ENCODE data around the gene KLF8. TPM values are rescaled to one million over a fixed set of nuclear protein-coding genes. Genes with fewer than 3 reads are reported as not detected.
A peak's percentile ranks its signal among the peaks of the same experiment; 100 is the strongest.

KLF8 gene
- total RNA-seq, 2 donors from 2014 or later, result 5.6 to 22.8 TPM

DNA sequence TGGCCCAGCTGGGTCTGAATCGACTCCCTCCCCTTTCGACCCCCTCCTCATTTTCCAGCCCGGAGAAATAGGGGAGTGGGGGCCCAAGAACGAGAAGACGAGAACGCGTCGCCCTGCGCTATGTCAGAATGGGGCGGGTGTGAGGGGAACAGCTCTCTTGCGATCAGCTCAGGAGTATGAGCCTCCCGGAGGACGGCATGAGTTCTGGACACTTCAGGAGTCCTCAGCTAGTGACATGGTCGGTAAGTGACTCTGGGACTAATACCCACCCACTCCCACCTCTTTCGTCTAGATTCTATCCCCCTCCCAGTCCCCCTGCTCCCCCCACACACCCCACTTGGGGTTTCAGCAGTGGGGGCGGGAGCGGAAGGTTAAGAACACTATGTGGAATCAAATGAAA is 944 bp downstream of the KLF8 start:
- H3K4me1 ChIP-seq (replicated peaks), result no peaks in the 10 kb centered on the region
- peak overlapping the region; percentile 30 to 33 for H3K4me3 ChIP-seq
- 3% methylated on average over 14 of the region's 17 CpGs for WGBS
- TF ChIP-seq, protein P1, sequence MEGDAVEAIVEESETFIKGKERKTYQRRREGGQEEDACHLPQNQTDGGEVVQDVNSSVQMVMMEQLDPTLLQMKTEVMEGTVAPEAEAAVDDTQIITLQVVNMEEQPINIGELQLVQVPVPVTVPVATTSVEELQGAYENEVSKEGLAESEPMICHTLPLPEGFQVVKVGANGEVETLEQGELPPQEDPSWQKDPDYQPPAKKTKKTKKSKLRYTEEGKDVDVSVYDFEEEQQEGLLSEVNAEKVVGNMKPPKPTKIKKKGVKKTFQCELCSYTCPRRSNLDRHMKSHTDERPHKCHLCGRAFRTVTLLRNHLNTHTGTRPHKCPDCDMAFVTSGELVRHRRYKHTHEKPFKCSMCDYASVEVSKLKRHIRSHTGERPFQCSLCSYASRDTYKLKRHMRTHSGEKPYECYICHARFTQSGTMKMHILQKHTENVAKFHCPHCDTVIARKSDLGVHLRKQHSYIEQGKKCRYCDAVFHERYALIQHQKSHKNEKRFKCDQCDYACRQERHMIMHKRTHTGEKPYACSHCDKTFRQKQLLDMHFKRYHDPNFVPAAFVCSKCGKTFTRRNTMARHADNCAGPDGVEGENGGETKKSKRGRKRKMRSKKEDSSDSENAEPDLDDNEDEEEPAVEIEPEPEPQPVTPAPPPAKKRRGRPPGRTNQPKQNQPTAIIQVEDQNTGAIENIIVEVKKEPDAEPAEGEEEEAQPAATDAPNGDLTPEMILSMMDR (IDR thresholded peaks at IDR 0.05), result no peak
- TF ChIP-seq POLR2AphosphoS5 (IDR thresholded peaks at IDR 0.05) (no peak), POLR2A (IDR thresholded peaks at IDR 0.05) (no peak)
- H3K36me3 ChIP-seq, result no peaks in the 10 kb centered on the region
- no peaks in the 10 kb centered on the region for H3K9me3 ChIP-seq
- intact Hi-C loops (cut with DNase I), result loop anchor here (10.0 kb wide), 2 partner anchors 332 to 518 kb away; partner anchors contain the start of genes RRAGB and UBQLN2
- DNase-seq (ENCODE audit: low spot score), result no peak
- H3K27ac ChIP-seq, result peak overlapping the region; percentile 68 to 72
- H3K27me3 ChIP-seq (replicated peaks; ENCODE audit: insufficient read depth), result no peaks in the 10 kb centered on the region

DNA sequence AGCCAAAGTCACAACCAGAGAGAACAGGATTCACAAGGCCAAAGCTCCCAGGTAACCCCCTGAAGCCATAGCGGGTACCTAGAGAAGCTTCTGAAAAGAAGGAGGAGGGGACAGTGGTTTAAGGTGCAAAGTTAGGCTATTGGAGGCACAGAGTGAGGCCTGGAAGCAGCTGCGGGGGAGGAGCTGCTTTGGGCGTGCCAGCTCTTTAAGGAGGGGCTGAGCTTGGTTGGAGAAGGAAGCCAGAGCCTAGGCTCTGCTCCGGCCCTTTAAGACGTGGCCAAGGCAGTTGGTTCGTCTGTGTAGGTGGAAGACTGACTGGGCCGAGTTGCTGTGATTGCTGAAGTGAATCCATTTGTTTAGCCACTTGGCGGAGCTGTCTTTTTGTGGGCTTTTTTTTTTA is 1.5 kb downstream of the KLF8 start:
- DNase-seq (ENCODE audit: low spot score), result peak; percentile 39
- H3K27ac ChIP-seq, result peak overlapping the region; percentile 68 to 72
- intact Hi-C loops (cut with DNase I), result loop anchor here (10.0 kb wide), 2 partner anchors 331 to 519 kb away; partner anchors contain the start of genes RRAGB and UBQLN2

DNA sequence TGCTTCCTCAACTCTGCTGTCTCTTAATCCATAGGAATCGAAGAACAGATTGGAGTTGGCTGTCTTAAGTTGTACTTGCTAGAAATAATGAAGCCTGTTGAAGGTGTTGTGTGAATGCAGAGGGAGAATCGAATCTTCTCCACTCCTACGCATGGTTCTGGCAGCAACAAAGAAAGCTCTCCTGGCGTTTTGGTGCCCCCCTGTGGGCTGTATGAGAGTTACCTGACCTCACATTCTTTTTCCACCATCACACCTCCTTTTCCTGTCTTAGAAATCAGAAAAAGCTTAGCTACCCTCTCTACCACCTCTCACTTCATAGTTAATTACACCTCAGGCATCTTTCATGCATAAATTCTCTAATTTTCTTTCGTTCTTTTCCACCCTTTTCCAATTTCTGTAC is 16.3 kb downstream of the KLF8 start:
- H3K4me3 ChIP-seq, result no peak overlapping the region
- 11% methylated on average over 5 of the region's 5 CpGs for WGBS
- no peaks in the 10 kb centered on the region for H3K4me1 ChIP-seq (replicated peaks)
- TF ChIP-seq, protein P1 (IDR thresholded peaks at IDR 0.05), result peak in 3 of 4 experiments; percentile 52 to 60 (median 55)
- TF ChIP-seq POLR2AphosphoS5 (IDR thresholded peaks at IDR 0.05), result no peak
- no peaks in the 10 kb centered on the region for H3K36me3 ChIP-seq
- DNase-seq (ENCODE audit: low spot score), result peak; percentile 26
- H3K27me3 ChIP-seq (replicated peaks; ENCODE audit: insufficient read depth), result no peaks in the 10 kb centered on the region
- H3K9me3 ChIP-seq, result no peaks in the 10 kb centered on the region
- intact Hi-C loops (cut with DNase I), result no loop called here
- H3K27ac ChIP-seq, result no peak overlapping the region

More for the DNA sequence above, 1.5 kb downstream of the KLF8 start:
- Histone ChIP-seq H3K4me3 (peak overlapping the region; percentile 30 to 33), H3K36me3 (no peaks in the 10 kb centered on the region), H3K9me3 (no peaks in the 10 kb centered on the region), H3K27me3 (replicated peaks; ENCODE audit: insufficient read depth) (no peaks in the 10 kb centered on the region), H3K4me1 (replicated peaks) (no peaks in the 10 kb centered on the region)
- TF ChIP-seq POLR2A (IDR thresholded peaks at IDR 0.05) (no peak), POLR2AphosphoS5 (IDR thresholded peaks at IDR 0.05) (peak; percentile 14)
- 25% methylated on average over 6 of the region's 8 CpGs for WGBS

DNA sequence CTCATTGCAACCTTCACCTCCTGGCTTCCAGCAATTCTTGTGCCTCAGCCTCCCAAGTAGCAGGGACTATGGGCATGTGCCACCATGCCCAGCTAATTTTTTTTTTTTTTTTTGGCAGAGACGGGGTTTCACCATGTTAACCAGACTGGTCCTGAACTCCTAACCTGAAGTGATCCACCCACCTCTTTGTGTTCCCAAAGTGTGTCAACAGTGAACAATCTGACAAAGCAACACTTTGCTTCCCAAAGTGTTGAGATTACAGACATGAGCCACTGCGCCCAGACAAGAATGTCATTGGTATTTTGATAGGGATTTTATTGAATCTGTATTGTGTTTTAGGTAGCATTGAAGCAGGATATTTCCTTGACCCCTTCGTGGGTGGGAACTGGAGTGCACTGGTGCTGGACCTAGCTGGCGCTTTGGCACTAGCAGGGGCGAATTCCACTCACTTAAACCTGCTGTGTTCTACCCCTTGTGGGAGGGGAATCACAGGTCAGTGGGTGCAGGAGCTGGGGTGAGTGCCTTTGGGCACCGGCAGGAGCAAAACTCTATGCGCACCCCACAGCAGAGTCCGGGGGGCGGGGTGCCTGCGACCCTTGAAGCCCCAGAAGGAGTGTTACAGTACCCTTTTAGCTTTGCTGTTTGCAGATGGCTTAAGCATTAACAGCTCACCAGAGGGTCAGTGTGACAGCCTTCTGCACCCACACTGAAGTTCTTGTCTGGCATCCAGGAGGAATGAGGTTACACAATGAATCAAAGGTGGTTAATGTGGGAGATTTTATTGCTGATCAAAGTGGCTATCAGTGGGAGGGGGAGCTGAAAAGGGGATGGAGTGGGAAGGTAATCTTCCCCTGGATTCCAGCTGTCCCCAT is 21.9 kb downstream of the KLF8 start:
- WGBS, result 89% methylated on average over 10 of the region's 10 CpGs
- Histone ChIP-seq H3K9me3 (no peaks in the 10 kb centered on the region), H3K4me3 (no peak overlapping the region), H3K27me3 (replicated peaks; ENCODE audit: insufficient read depth) (no peaks in the 10 kb centered on the region), H3K36me3 (no peaks in the 10 kb centered on the region), H3K27ac (no peak overlapping the region), H3K4me1 (replicated peaks) (no peaks in the 10 kb centered on the region)
- no peak for DNase-seq (ENCODE audit: low spot score)
- TF ChIP-seq, protein P1 (IDR thresholded peaks at IDR 0.05), result no peak
- intact Hi-C loops (cut with DNase I), result no loop called here

DNA sequence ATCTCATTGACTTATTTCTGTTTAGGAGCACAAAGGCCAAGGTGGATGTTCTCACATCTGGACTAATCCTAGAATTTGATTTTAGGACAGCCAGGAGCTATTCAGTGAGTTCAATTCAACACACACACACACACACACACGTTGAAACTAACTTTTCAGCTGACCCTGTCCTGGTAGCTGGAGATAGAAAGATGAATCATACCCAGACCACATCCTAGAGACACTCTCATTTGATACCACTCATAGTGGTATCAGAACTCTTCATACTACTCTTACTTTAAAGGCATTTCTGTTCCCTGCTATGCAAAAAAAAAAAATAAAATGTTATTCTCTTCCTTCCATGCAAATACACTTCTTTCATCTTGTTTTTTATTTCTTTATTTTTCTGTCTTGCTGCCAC is 36.7 kb downstream of the KLF8 start:
- H3K4me1 ChIP-seq (replicated peaks), result no peaks in the 10 kb centered on the region
- H3K9me3 ChIP-seq, result no peaks in the 10 kb centered on the region
- H3K27ac ChIP-seq, result no peak overlapping the region
- no peak for DNase-seq (ENCODE audit: low spot score)
- no peaks in the 10 kb centered on the region for H3K36me3 ChIP-seq
- 100% methylated on average over 1 of the region's 1 CpG for WGBS
- H3K27me3 ChIP-seq (replicated peaks; ENCODE audit: insufficient read depth), result no peaks in the 10 kb centered on the region
- intact Hi-C loops (cut with DNase I), result no loop called here
- TF ChIP-seq, protein P1 (IDR thresholded peaks at IDR 0.05), result no peak
- TF ChIP-seq POLR2A (IDR thresholded peaks at IDR 0.05), result no peak
- TF ChIP-seq POLR2AphosphoS5 (IDR thresholded peaks at IDR 0.05), result no peak
- no peak overlapping the region for H3K4me3 ChIP-seq

Data from prostate gland (tissue), 2 donors.